Measurements from ENCODE around the gene RRBP1. TPM values are rescaled to one million over a fixed set of nuclear protein-coding genes. Genes with fewer than 3 reads are reported as not detected.

The RRBP1 gene
- total RNA-seq, 1 donor from 2014 or later: 459 TPM

- H3K27ac Mint-ChIP-seq (ENCODE audit: unreplicated experiment): no peak overlapping the region
- no peak for TF ChIP-seq CTCF (IDR thresholded peaks at IDR 0.05)
- peaks cover 4% of the 10 kb centered on the region for H3K9me3 Mint-ChIP-seq (ENCODE audit: low read depth)
- peaks cover 2% of the 10 kb centered on the region for H3K36me3 Mint-ChIP-seq (ENCODE audit: low read depth)
- H3K4me1 Mint-ChIP-seq (ENCODE audit: low read depth): no peaks in the 10 kb centered on the region
- no peak overlapping the region for H3K4me3 Mint-ChIP-seq (ENCODE audit: unreplicated experiment)
- DNase-seq (ENCODE audit: low spot score): no peak
- H3K27me3 Mint-ChIP-seq (ENCODE audit: low read depth): peaks cover 1% of the 10 kb centered on the region
Measured at GRCh38 chr20:17697171-17697570, 15.1 kb upstream of the RRBP1 start.

- no peaks in the 10 kb centered on the region for H3K4me1 Mint-ChIP-seq (ENCODE audit: low read depth)
- no peak overlapping the region for H3K27ac Mint-ChIP-seq (ENCODE audit: unreplicated experiment)
- no peak for TF ChIP-seq CTCF (IDR thresholded peaks at IDR 0.05)
- peaks cover 1% of the 10 kb centered on the region for H3K27me3 Mint-ChIP-seq (ENCODE audit: low read depth)
- no peak for DNase-seq (ENCODE audit: low spot score)
- no peak overlapping the region for H3K4me3 Mint-ChIP-seq (ENCODE audit: unreplicated experiment)
- H3K36me3 Mint-ChIP-seq (ENCODE audit: low read depth): peaks cover 2% of the 10 kb centered on the region
- peaks cover 5% of the 10 kb centered on the region for H3K9me3 Mint-ChIP-seq (ENCODE audit: low read depth)
Measured at GRCh38 chr20:17696287-17696686, 14.2 kb upstream of the RRBP1 start.

GRCh38 chr20:17694767-17695166 is 12.7 kb upstream of the RRBP1 start:
- peaks cover 17% of the 10 kb centered on the region for H3K9me3 Mint-ChIP-seq (ENCODE audit: low read depth)

GRCh38 chr20:17693444-17694001 is 11.5 kb upstream of the RRBP1 start:
- TF ChIP-seq CTCF (IDR thresholded peaks at IDR 0.05): no peak
- H3K27me3 Mint-ChIP-seq (ENCODE audit: low read depth): peaks cover 1% of the 10 kb centered on the region
- H3K9me3 Mint-ChIP-seq (ENCODE audit: low read depth): peaks cover 20% of the 10 kb centered on the region
- DNase-seq (ENCODE audit: low spot score): peak; percentile 44
- H3K27ac Mint-ChIP-seq (ENCODE audit: unreplicated experiment): no peak overlapping the region
- H3K4me3 Mint-ChIP-seq (ENCODE audit: unreplicated experiment): no peak overlapping the region
- peaks cover 3% of the 10 kb centered on the region for H3K36me3 Mint-ChIP-seq (ENCODE audit: low read depth)
- H3K4me1 Mint-ChIP-seq (ENCODE audit: low read depth): no peaks in the 10 kb centered on the region

More at GRCh38 chr20:17694767-17695166, 12.7 kb upstream of the RRBP1 start:
- H3K27ac Mint-ChIP-seq (ENCODE audit: unreplicated experiment): no peak overlapping the region
- no peak overlapping the region for H3K4me3 Mint-ChIP-seq (ENCODE audit: unreplicated experiment)
- no peaks in the 10 kb centered on the region for H3K4me1 Mint-ChIP-seq (ENCODE audit: low read depth)
- peaks cover 1% of the 10 kb centered on the region for H3K27me3 Mint-ChIP-seq (ENCODE audit: low read depth)
- DNase-seq (ENCODE audit: low spot score): no peak
- TF ChIP-seq CTCF (IDR thresholded peaks at IDR 0.05): no peak
- H3K36me3 Mint-ChIP-seq (ENCODE audit: low read depth): peaks cover 3% of the 10 kb centered on the region

GRCh38 chr20:17691758-17692157 is 9.7 kb upstream of the RRBP1 start:
- H3K4me1 Mint-ChIP-seq (ENCODE audit: low read depth): no peaks in the 10 kb centered on the region
- peaks cover 31% of the 10 kb centered on the region for H3K9me3 Mint-ChIP-seq (ENCODE audit: low read depth)

More at GRCh38 chr20:17691758-17692157, 9.7 kb upstream of the RRBP1 start:
- no peak overlapping the region for H3K4me3 Mint-ChIP-seq (ENCODE audit: unreplicated experiment)
- DNase-seq (ENCODE audit: low spot score): no peak
- H3K36me3 Mint-ChIP-seq (ENCODE audit: low read depth): peaks cover 11% of the 10 kb centered on the region
- TF ChIP-seq CTCF (IDR thresholded peaks at IDR 0.05): no peak
- no peak overlapping the region for H3K27ac Mint-ChIP-seq (ENCODE audit: unreplicated experiment)
- H3K27me3 Mint-ChIP-seq (ENCODE audit: low read depth): peaks cover 6% of the 10 kb centered on the region
